ENCODE data around the gene ACOX1. TPM values are rescaled to one million over a fixed set of nuclear protein-coding genes. Genes with fewer than 3 reads are reported as not detected.
A peak's percentile ranks its signal among the peaks of the same experiment; 100 is the strongest.

The ACOX1 gene
- total RNA-seq, 1 donor from 2014 or later = 9.7 TPM

DNA sequence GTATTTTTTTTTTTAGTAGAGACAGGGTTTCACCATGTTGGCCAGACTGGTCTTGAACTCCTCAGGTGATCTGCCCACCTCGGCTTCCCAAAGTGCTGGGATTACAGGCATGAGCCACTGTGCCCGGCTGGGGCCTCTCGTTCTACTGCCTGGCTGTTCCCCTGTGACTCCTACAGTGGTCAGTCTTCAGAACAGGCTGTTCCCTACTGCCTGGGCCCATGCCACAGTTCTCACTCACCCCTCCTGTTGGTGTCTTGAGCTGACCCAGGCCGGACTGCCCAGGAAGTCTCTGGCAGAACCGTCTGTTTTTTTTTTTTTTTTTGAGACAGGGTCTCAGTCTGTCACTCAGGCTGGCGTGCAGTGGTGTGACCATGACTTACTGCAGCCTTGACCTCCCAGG is 24.9 kb upstream of the ACOX1 start:
- Histone ChIP-seq H4K20me1 (ENCODE audit: low read depth) (no peaks in the 10 kb centered on the region), H3K4me1 (no peaks in the 10 kb centered on the region), H3K9ac (no peak overlapping the region), H3K27ac (no peak overlapping the region), H3K4me2 (no peak overlapping the region), H3K79me2 (ENCODE audit: low read depth) (no peaks in the 10 kb centered on the region), H3K4me3 (no peak overlapping the region), H3K9me3 (ENCODE audit: low read depth) (no peaks in the 10 kb centered on the region), H3F3A (ENCODE audit: low read depth) (no peaks in the 10 kb centered on the region), H2AFZ (replicated peaks) (no peak overlapping the region), H3K36me3 (no peaks in the 10 kb centered on the region), H3K27me3 (no peaks in the 10 kb centered on the region)
- H3K27me3 Mint-ChIP-seq (ENCODE audit: insufficient read depth, low read depth) = peaks cover 2% of the 10 kb centered on the region
- no peaks in the 10 kb centered on the region for H3K4me1 Mint-ChIP-seq
- no peak for TF ChIP-seq EZH2 (IDR thresholded peaks at IDR 0.05)
- TF ChIP-seq, protein P1, sequence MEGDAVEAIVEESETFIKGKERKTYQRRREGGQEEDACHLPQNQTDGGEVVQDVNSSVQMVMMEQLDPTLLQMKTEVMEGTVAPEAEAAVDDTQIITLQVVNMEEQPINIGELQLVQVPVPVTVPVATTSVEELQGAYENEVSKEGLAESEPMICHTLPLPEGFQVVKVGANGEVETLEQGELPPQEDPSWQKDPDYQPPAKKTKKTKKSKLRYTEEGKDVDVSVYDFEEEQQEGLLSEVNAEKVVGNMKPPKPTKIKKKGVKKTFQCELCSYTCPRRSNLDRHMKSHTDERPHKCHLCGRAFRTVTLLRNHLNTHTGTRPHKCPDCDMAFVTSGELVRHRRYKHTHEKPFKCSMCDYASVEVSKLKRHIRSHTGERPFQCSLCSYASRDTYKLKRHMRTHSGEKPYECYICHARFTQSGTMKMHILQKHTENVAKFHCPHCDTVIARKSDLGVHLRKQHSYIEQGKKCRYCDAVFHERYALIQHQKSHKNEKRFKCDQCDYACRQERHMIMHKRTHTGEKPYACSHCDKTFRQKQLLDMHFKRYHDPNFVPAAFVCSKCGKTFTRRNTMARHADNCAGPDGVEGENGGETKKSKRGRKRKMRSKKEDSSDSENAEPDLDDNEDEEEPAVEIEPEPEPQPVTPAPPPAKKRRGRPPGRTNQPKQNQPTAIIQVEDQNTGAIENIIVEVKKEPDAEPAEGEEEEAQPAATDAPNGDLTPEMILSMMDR (IDR thresholded peaks at IDR 0.05) = no peak
- no peak for TF ChIP-seq EZH2phosphoT487 (IDR thresholded peaks at IDR 0.05)
- no peak overlapping the region for H3K4me3 Mint-ChIP-seq
- no peak overlapping the region for H3K27ac Mint-ChIP-seq
- DNase-seq (ENCODE audit: low spot score) = no peak
- H3K9me3 Mint-ChIP-seq = no peaks in the 10 kb centered on the region
- no peaks in the 10 kb centered on the region for H3K36me3 Mint-ChIP-seq

DNA sequence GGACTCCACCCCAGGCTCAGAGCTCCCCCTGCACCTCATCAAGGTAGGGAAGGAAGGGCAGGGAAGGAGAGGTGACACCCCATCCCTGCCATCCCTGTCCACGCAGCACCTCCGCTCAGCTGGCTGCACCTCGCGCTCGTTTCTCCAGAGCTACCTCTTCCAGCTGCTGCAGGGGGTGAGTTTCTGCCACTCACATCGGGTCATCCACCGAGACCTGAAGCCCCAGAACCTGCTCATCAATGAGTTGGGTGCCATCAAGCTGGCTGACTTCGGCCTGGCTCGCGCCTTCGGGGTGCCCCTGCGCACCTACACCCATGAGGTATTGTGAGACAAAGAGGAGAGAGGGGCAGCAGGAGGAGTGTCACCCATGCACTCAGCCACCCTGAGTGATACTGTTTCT is 23.1 kb upstream of the ACOX1 start:
- Mint-ChIP-seq H3K4me1 (peaks cover 5% of the 10 kb centered on the region), H3K27ac (peak overlapping the region; percentile 50), H3K9me3 (no peaks in the 10 kb centered on the region), H3K4me3 (no peak overlapping the region), H3K36me3 (no peaks in the 10 kb centered on the region), H3K27me3 (ENCODE audit: insufficient read depth, low read depth) (peaks cover 6% of the 10 kb centered on the region)
- no peaks in the 10 kb centered on the region for H3K9me3 ChIP-seq (ENCODE audit: low read depth)
- no peaks in the 10 kb centered on the region for H3K27me3 ChIP-seq
- no peaks in the 10 kb centered on the region for H3F3A ChIP-seq (ENCODE audit: low read depth)
- H2AFZ ChIP-seq (replicated peaks) = no peak overlapping the region
- H3K4me2 ChIP-seq = no peak overlapping the region
- no peaks in the 10 kb centered on the region for H3K4me1 ChIP-seq
- H3K79me2 ChIP-seq (ENCODE audit: low read depth) = no peaks in the 10 kb centered on the region
- no peaks in the 10 kb centered on the region for H3K36me3 ChIP-seq
- H3K27ac ChIP-seq = no peak overlapping the region
- no peak overlapping the region for H3K9ac ChIP-seq
- no peaks in the 10 kb centered on the region for H4K20me1 ChIP-seq (ENCODE audit: low read depth)
- no peak overlapping the region for H3K4me3 ChIP-seq
- TF ChIP-seq EZH2phosphoT487 (IDR thresholded peaks at IDR 0.05) = no peak
- TF ChIP-seq, protein P1 (IDR thresholded peaks at IDR 0.05) = no peak
- no peak for TF ChIP-seq EZH2 (IDR thresholded peaks at IDR 0.05)
- no peak for DNase-seq (ENCODE audit: low spot score)

DNA sequence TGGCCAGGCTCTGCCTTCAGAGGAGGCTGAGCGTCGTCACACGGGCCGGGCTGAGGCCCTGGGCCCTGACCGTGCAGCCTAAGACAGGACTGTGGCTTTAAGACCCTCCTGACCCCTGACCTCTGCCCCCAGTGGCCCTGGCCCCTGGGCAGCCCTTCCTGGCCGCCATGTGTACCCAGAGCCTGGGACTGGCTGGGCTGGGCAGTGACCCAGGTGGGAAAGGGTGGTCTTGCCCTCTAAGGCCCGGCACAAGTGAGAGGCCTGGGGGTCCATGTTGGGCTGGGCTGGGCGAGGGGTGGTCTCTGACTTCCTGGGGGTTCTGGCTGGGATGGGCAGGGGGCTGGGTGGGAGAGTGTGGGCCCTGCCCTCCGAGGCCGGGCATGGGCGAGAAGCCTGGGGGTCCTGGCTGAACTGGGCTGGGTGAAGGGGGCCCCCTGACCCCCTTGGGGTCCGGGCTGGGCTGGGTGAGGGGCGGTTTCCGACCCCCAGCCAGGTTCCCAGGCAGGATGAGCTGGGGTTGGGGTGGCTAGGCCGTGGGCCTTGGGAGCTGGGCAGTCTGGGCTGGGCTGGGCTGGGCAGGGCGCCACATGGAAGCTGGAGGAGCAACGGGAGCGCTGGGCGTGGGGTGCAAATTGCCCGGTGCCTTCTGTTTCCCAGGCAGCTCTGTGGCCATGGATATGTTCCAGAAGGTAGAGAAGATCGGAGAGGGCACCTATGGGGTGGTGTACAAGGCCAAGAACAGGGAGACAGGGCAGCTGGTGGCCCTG is 22.0 kb upstream of the ACOX1 start, which contains the start of gene CDK3:
Gene CDK3, plus strand, starts transcription at position 101 of the 767 bp plus-strand sequence. Its CDS starts 571 bp downstream, at position 672.
- H3K27ac ChIP-seq = no peak within 1 kb of the TSS
- H3K9me3 ChIP-seq (ENCODE audit: low read depth) = no peaks in the 10 kb centered on the region
- no peaks in the 10 kb centered on the region for H3K79me2 ChIP-seq (ENCODE audit: low read depth)
- no peaks in the 10 kb centered on the region for H3K4me1 ChIP-seq
- no peaks in the 10 kb centered on the region for H3K9me3 Mint-ChIP-seq
- peaks cover 9% of the 10 kb centered on the region for H3K4me1 Mint-ChIP-seq
- H2AFZ ChIP-seq (replicated peaks) = peak within 1 kb of the TSS; percentile 85
- DNase-seq (ENCODE audit: low spot score) = no peak
- H4K20me1 ChIP-seq (ENCODE audit: low read depth) = no peaks in the 10 kb centered on the region
- TF ChIP-seq, protein P1 (IDR thresholded peaks at IDR 0.05) = no peak
- TF ChIP-seq EZH2 (IDR thresholded peaks at IDR 0.05) (no peak), EZH2phosphoT487 (IDR thresholded peaks at IDR 0.05) (no peak)
- no peak within 1 kb of the TSS for H3K9ac ChIP-seq
- peak within 1 kb of the TSS; percentile 42 for H3K27ac Mint-ChIP-seq
- H3K27me3 Mint-ChIP-seq (ENCODE audit: insufficient read depth, low read depth) = peaks cover 6% of the 10 kb centered on the region
- no peak within 1 kb of the TSS for H3K4me3 ChIP-seq
- H3F3A ChIP-seq (ENCODE audit: low read depth) = no peaks in the 10 kb centered on the region
- no peaks in the 10 kb centered on the region for H3K27me3 ChIP-seq
- no peak within 1 kb of the TSS for H3K4me2 ChIP-seq
- H3K4me3 Mint-ChIP-seq = no peak within 1 kb of the TSS
- no peaks in the 10 kb centered on the region for H3K36me3 Mint-ChIP-seq
- H3K36me3 ChIP-seq = no peaks in the 10 kb centered on the region
